ENCODE data around the gene FKBP4. TPM values are rescaled to one million over a fixed set of nuclear protein-coding genes. Genes with fewer than 3 reads are reported as not detected.

FKBP4 gene
- polyA plus RNA-seq, 1 donor (not counting 4 experiments of a cell fraction or from before 2014, with no cell fraction given): 80.8 TPM

GRCh38 chr12:2754208-2754607, 40.6 kb upstream of the FKBP4 start:
- Histone ChIP-seq H3K27me3 (ENCODE audit: control insufficient read depth, extremely low read depth, insufficient read depth, low read length) (no peaks in the 10 kb centered on the region), H3K9me1 (ENCODE audit: control insufficient read depth, extremely low read depth, insufficient read depth, low read length) (no peaks in the 10 kb centered on the region), H2AFZ (ENCODE audit: control insufficient read depth, low read length) (no peak overlapping the region), H3K27ac (ENCODE audit: control insufficient read depth, insufficient read depth, low read length) (no peak overlapping the region), H3K9me3 (ENCODE audit: control insufficient read depth, low read depth, low read length) (no peaks in the 10 kb centered on the region), H3K4me3 (ENCODE audit: control insufficient read depth in 2 of 3, extremely low read depth in 1 of 3, insufficient read depth in 2 of 3, low read depth in 1 of 3, low read length in 3 of 3) (no peak overlapping the region), H3K4me2 (ENCODE audit: control insufficient read depth, extremely low read depth, insufficient read depth, low read depth, low read length) (no peak overlapping the region), H4K20me1 (ENCODE audit: control insufficient read depth, extremely low read depth, insufficient read depth, low read length) (no peaks in the 10 kb centered on the region), H3K4me1 (ENCODE audit: control insufficient read depth, extremely low read depth, insufficient read depth, low read length) (no peaks in the 10 kb centered on the region), H3K79me2 (ENCODE audit: control insufficient read depth, insufficient read depth, low read length) (no peaks in the 10 kb centered on the region), H3K9ac (ENCODE audit: control insufficient read depth, extremely low read depth, insufficient read depth, low read length) (no peak overlapping the region), H3K36me3 (ENCODE audit: control insufficient read depth in 2 of 2, extremely low read depth in 1 of 2, insufficient read depth in 2 of 2, low read length in 2 of 2) (no peaks in the 10 kb centered on the region)
- FAIRE-seq (no peak), DNase-seq (ENCODE audit: low read depth, low spot score) (no peak)
- dilution Hi-C loops (cut with MboI; ENCODE audit: extremely low pct_ligation_motif_present, low sequenced_read_pairs): no loop called here
- TF ChIP-seq CTCF (optimal IDR thresholded peaks at IDR 0.05 in 1 of 3, IDR thresholded peaks at IDR 0.05 in 1 of 3, conservative IDR thresholded peaks at IDR 0.05 in 1 of 3; ENCODE audit: extremely low read depth in 1 of 3, insufficient read depth in 2 of 3, low read length in 3 of 3) (no peak), EZH2 (IDR thresholded peaks at IDR 0.05; ENCODE audit: low read length) (no peak)

- no peaks in the 10 kb centered on the region for H3K9me1 ChIP-seq (ENCODE audit: control insufficient read depth, extremely low read depth, insufficient read depth, low read length)
- dilution Hi-C loops (cut with MboI; ENCODE audit: extremely low pct_ligation_motif_present, low sequenced_read_pairs): no loop called here
- H3K4me3 ChIP-seq (ENCODE audit: control insufficient read depth in 2 of 3, extremely low read depth in 1 of 3, insufficient read depth in 2 of 3, low read depth in 1 of 3, low read length in 3 of 3): no peak overlapping the region
- no peaks in the 10 kb centered on the region for H3K36me3 ChIP-seq (ENCODE audit: control insufficient read depth in 2 of 2, extremely low read depth in 1 of 2, insufficient read depth in 2 of 2, low read length in 2 of 2)
- FAIRE-seq: no peak
- no peak overlapping the region for H2AFZ ChIP-seq (ENCODE audit: control insufficient read depth, low read length)
- no peak for DNase-seq (ENCODE audit: low read depth, low spot score)
- H3K9me3 ChIP-seq (ENCODE audit: control insufficient read depth, low read depth, low read length): no peaks in the 10 kb centered on the region
- no peak overlapping the region for H3K9ac ChIP-seq (ENCODE audit: control insufficient read depth, extremely low read depth, insufficient read depth, low read length)
- H3K4me2 ChIP-seq (ENCODE audit: control insufficient read depth, extremely low read depth, insufficient read depth, low read depth, low read length): no peak overlapping the region
- TF ChIP-seq CTCF (optimal IDR thresholded peaks at IDR 0.05 in 1 of 3, IDR thresholded peaks at IDR 0.05 in 1 of 3, conservative IDR thresholded peaks at IDR 0.05 in 1 of 3; ENCODE audit: extremely low read depth in 1 of 3, insufficient read depth in 2 of 3, low read length in 3 of 3) (no peak), EZH2 (IDR thresholded peaks at IDR 0.05; ENCODE audit: low read length) (no peak)
- H4K20me1 ChIP-seq (ENCODE audit: control insufficient read depth, extremely low read depth, insufficient read depth, low read length): no peaks in the 10 kb centered on the region
- H3K27ac ChIP-seq (ENCODE audit: control insufficient read depth, insufficient read depth, low read length): no peak overlapping the region
- no peaks in the 10 kb centered on the region for H3K79me2 ChIP-seq (ENCODE audit: control insufficient read depth, insufficient read depth, low read length)
- no peaks in the 10 kb centered on the region for H3K4me1 ChIP-seq (ENCODE audit: control insufficient read depth, extremely low read depth, insufficient read depth, low read length)
- H3K27me3 ChIP-seq (ENCODE audit: control insufficient read depth, extremely low read depth, insufficient read depth, low read length): no peaks in the 10 kb centered on the region
These were observed 38.0 kb upstream of the FKBP4 start for GRCh38 chr12:2756756-2757155.

Measured in keratinocyte (primary cell).